PC-9 (cell line): ENCODE measurements around the gene MLXIP.

ENCODE experiments used
- EZH2 ChIP-seq: fragments of 200-600 bp; sonication (generic); IDR thresholded peaks from 2 replicates; pipeline ENCODE4 v1.8.0; 2017; ENCODE audit warnings: antibody characterized with exemption, low read depth
- TF ChIP-seq, protein P1 (sequence below): fragments of 200-600 bp; sonication (generic); conservative IDR thresholded peaks from 2 replicates; pipeline ENCODE4 v1.6.1; 2017; ENCODE audit warnings: mixed run types, antibody characterized with exemption, mild to moderate bottlenecking, moderate library complexity

GRCh38 chr12:122096014-122096413 is 17.5 kb downstream of the MLXIP start:
- TF ChIP-seq, protein P1, sequence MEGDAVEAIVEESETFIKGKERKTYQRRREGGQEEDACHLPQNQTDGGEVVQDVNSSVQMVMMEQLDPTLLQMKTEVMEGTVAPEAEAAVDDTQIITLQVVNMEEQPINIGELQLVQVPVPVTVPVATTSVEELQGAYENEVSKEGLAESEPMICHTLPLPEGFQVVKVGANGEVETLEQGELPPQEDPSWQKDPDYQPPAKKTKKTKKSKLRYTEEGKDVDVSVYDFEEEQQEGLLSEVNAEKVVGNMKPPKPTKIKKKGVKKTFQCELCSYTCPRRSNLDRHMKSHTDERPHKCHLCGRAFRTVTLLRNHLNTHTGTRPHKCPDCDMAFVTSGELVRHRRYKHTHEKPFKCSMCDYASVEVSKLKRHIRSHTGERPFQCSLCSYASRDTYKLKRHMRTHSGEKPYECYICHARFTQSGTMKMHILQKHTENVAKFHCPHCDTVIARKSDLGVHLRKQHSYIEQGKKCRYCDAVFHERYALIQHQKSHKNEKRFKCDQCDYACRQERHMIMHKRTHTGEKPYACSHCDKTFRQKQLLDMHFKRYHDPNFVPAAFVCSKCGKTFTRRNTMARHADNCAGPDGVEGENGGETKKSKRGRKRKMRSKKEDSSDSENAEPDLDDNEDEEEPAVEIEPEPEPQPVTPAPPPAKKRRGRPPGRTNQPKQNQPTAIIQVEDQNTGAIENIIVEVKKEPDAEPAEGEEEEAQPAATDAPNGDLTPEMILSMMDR: no peak
- no peak for TF ChIP-seq EZH2
